ENCODE data around the gene LRRFIP2.

Gene LRRFIP2

GRCh38 chr3:37139567-37140052, 34.8 kb downstream of the LRRFIP2 start:
- no peaks in the 10 kb centered on the region for H3K36me3 ChIP-seq (ENCODE audit: control insufficient read depth, insufficient read depth, low read length)

GRCh38 chr3:37138816-37139215, 35.6 kb downstream of the LRRFIP2 start:
- H3K4me1 ChIP-seq (ENCODE audit: control insufficient read depth, insufficient read depth, low read length), result no peaks in the 10 kb centered on the region
- H3K4me3 ChIP-seq (ENCODE audit: low read depth, low read length), result no peak overlapping the region
- no peaks in the 10 kb centered on the region for H3K9me3 ChIP-seq (ENCODE audit: control insufficient read depth, insufficient read depth, low read length)
- no peaks in the 10 kb centered on the region for H3K27me3 ChIP-seq (ENCODE audit: control insufficient read depth, insufficient read depth, low read length)
- H3K9ac ChIP-seq (ENCODE audit: low read depth, low read length), result no peak overlapping the region
- no peaks in the 10 kb centered on the region for H3K36me3 ChIP-seq (ENCODE audit: control insufficient read depth, insufficient read depth, low read length)

More at GRCh38 chr3:37139567-37140052, 34.8 kb downstream of the LRRFIP2 start:
- H3K4me1 ChIP-seq (ENCODE audit: control insufficient read depth, insufficient read depth, low read length), result no peaks in the 10 kb centered on the region
- H3K9me3 ChIP-seq (ENCODE audit: control insufficient read depth, insufficient read depth, low read length), result no peaks in the 10 kb centered on the region
- no peak overlapping the region for H3K9ac ChIP-seq (ENCODE audit: low read depth, low read length)
- no peaks in the 10 kb centered on the region for H3K27me3 ChIP-seq (ENCODE audit: control insufficient read depth, insufficient read depth, low read length)
- no peak overlapping the region for H3K4me3 ChIP-seq (ENCODE audit: low read depth, low read length)

- Histone ChIP-seq H3K9me3 (ENCODE audit: control insufficient read depth, insufficient read depth, low read length) (no peaks in the 10 kb centered on the region), H3K4me3 (ENCODE audit: low read depth, low read length) (no peak overlapping the region), H3K36me3 (ENCODE audit: control insufficient read depth, insufficient read depth, low read length) (no peaks in the 10 kb centered on the region), H3K9ac (ENCODE audit: low read depth, low read length) (no peak overlapping the region), H3K4me1 (ENCODE audit: control insufficient read depth, insufficient read depth, low read length) (no peaks in the 10 kb centered on the region), H3K27me3 (ENCODE audit: control insufficient read depth, insufficient read depth, low read length) (no peaks in the 10 kb centered on the region)
Measured at GRCh38 chr3:37137516-37137915, 36.9 kb downstream of the LRRFIP2 start.

- no peaks in the 10 kb centered on the region for H3K27me3 ChIP-seq (ENCODE audit: control insufficient read depth, insufficient read depth, low read length)
- H3K9me3 ChIP-seq (ENCODE audit: control insufficient read depth, insufficient read depth, low read length), result no peaks in the 10 kb centered on the region
- no peak overlapping the region for H3K4me3 ChIP-seq (ENCODE audit: low read depth, low read length)
- no peaks in the 10 kb centered on the region for H3K36me3 ChIP-seq (ENCODE audit: control insufficient read depth, insufficient read depth, low read length)
- H3K4me1 ChIP-seq (ENCODE audit: control insufficient read depth, insufficient read depth, low read length), result peaks cover 6% of the 10 kb centered on the region
- no peak overlapping the region for H3K9ac ChIP-seq (ENCODE audit: low read depth, low read length)
Measured at GRCh38 chr3:37136067-37136466, 38.3 kb downstream of the LRRFIP2 start.

GRCh38 chr3:37135561-37135960, 38.8 kb downstream of the LRRFIP2 start:
- Histone ChIP-seq H3K9me3 (ENCODE audit: control insufficient read depth, insufficient read depth, low read length) (no peaks in the 10 kb centered on the region), H3K4me1 (ENCODE audit: control insufficient read depth, insufficient read depth, low read length) (peaks cover 7% of the 10 kb centered on the region), H3K4me3 (ENCODE audit: low read depth, low read length) (no peak overlapping the region), H3K27me3 (ENCODE audit: control insufficient read depth, insufficient read depth, low read length) (no peaks in the 10 kb centered on the region), H3K36me3 (ENCODE audit: control insufficient read depth, insufficient read depth, low read length) (no peaks in the 10 kb centered on the region), H3K9ac (ENCODE audit: low read depth, low read length) (no peak overlapping the region)

- H3K9ac ChIP-seq (ENCODE audit: low read depth, low read length), result no peak overlapping the region
Measured at GRCh38 chr3:37132334-37132733, 42.0 kb downstream of the LRRFIP2 start.

GRCh38 chr3:37131860-37132144, 42.6 kb downstream of the LRRFIP2 start:
- no peaks in the 10 kb centered on the region for H3K36me3 ChIP-seq (ENCODE audit: control insufficient read depth, insufficient read depth, low read length)
- H3K9me3 ChIP-seq (ENCODE audit: control insufficient read depth, insufficient read depth, low read length), result no peaks in the 10 kb centered on the region
- peaks cover 7% of the 10 kb centered on the region for H3K4me1 ChIP-seq (ENCODE audit: control insufficient read depth, insufficient read depth, low read length)
- no peak overlapping the region for H3K4me3 ChIP-seq (ENCODE audit: low read depth, low read length)
- H3K9ac ChIP-seq (ENCODE audit: low read depth, low read length), result no peak overlapping the region
- H3K27me3 ChIP-seq (ENCODE audit: control insufficient read depth, insufficient read depth, low read length), result no peaks in the 10 kb centered on the region

More at GRCh38 chr3:37132334-37132733, 42.0 kb downstream of the LRRFIP2 start:
- Histone ChIP-seq H3K36me3 (ENCODE audit: control insufficient read depth, insufficient read depth, low read length) (no peaks in the 10 kb centered on the region), H3K9me3 (ENCODE audit: control insufficient read depth, insufficient read depth, low read length) (no peaks in the 10 kb centered on the region), H3K4me1 (ENCODE audit: control insufficient read depth, insufficient read depth, low read length) (peaks cover 7% of the 10 kb centered on the region), H3K27me3 (ENCODE audit: control insufficient read depth, insufficient read depth, low read length) (no peaks in the 10 kb centered on the region), H3K4me3 (ENCODE audit: low read depth, low read length) (no peak overlapping the region)

- H3K36me3 ChIP-seq (ENCODE audit: control insufficient read depth, insufficient read depth, low read length), result no peaks in the 10 kb centered on the region
- H3K4me3 ChIP-seq (ENCODE audit: low read depth, low read length), result no peak overlapping the region
- H3K4me1 ChIP-seq (ENCODE audit: control insufficient read depth, insufficient read depth, low read length), result peaks cover 7% of the 10 kb centered on the region
- H3K9ac ChIP-seq (ENCODE audit: low read depth, low read length), result no peak overlapping the region
- H3K27me3 ChIP-seq (ENCODE audit: control insufficient read depth, insufficient read depth, low read length), result no peaks in the 10 kb centered on the region
- no peaks in the 10 kb centered on the region for H3K9me3 ChIP-seq (ENCODE audit: control insufficient read depth, insufficient read depth, low read length)
Measured at GRCh38 chr3:37130984-37131859, 43.2 kb downstream of the LRRFIP2 start.

GRCh38 chr3:37130448-37130847, 43.9 kb downstream of the LRRFIP2 start:
- no peak overlapping the region for H3K4me3 ChIP-seq (ENCODE audit: low read depth, low read length)
- no peaks in the 10 kb centered on the region for H3K36me3 ChIP-seq (ENCODE audit: control insufficient read depth, insufficient read depth, low read length)
- H3K27me3 ChIP-seq (ENCODE audit: control insufficient read depth, insufficient read depth, low read length), result no peaks in the 10 kb centered on the region
- H3K9ac ChIP-seq (ENCODE audit: low read depth, low read length), result no peak overlapping the region
- peaks cover 7% of the 10 kb centered on the region for H3K4me1 ChIP-seq (ENCODE audit: control insufficient read depth, insufficient read depth, low read length)
- H3K9me3 ChIP-seq (ENCODE audit: control insufficient read depth, insufficient read depth, low read length), result no peaks in the 10 kb centered on the region

GRCh38 chr3:37129871-37130270, 44.5 kb downstream of the LRRFIP2 start:
- Histone ChIP-seq H3K4me3 (ENCODE audit: low read depth, low read length) (no peak overlapping the region), H3K9ac (ENCODE audit: low read depth, low read length) (no peak overlapping the region), H3K9me3 (ENCODE audit: control insufficient read depth, insufficient read depth, low read length) (no peaks in the 10 kb centered on the region), H3K36me3 (ENCODE audit: control insufficient read depth, insufficient read depth, low read length) (no peaks in the 10 kb centered on the region), H3K27me3 (ENCODE audit: control insufficient read depth, insufficient read depth, low read length) (no peaks in the 10 kb centered on the region), H3K4me1 (ENCODE audit: control insufficient read depth, insufficient read depth, low read length) (peaks cover 7% of the 10 kb centered on the region)

GRCh38 chr3:37127340-37127739, 47.0 kb downstream of the LRRFIP2 start:
- Histone ChIP-seq H3K4me3 (ENCODE audit: low read depth, low read length) (no peak overlapping the region), H3K9ac (ENCODE audit: low read depth, low read length) (no peak overlapping the region), H3K36me3 (ENCODE audit: control insufficient read depth, insufficient read depth, low read length) (no peaks in the 10 kb centered on the region), H3K4me1 (ENCODE audit: control insufficient read depth, insufficient read depth, low read length) (peaks cover 7% of the 10 kb centered on the region), H3K9me3 (ENCODE audit: control insufficient read depth, insufficient read depth, low read length) (no peaks in the 10 kb centered on the region), H3K27me3 (ENCODE audit: control insufficient read depth, insufficient read depth, low read length) (no peaks in the 10 kb centered on the region)

GRCh38 chr3:37126856-37127255, 47.5 kb downstream of the LRRFIP2 start:
- Histone ChIP-seq H3K27me3 (ENCODE audit: control insufficient read depth, insufficient read depth, low read length) (no peaks in the 10 kb centered on the region), H3K36me3 (ENCODE audit: control insufficient read depth, insufficient read depth, low read length) (no peaks in the 10 kb centered on the region), H3K9me3 (ENCODE audit: control insufficient read depth, insufficient read depth, low read length) (no peaks in the 10 kb centered on the region), H3K9ac (ENCODE audit: low read depth, low read length) (no peak overlapping the region), H3K4me1 (ENCODE audit: control insufficient read depth, insufficient read depth, low read length) (peaks cover 7% of the 10 kb centered on the region), H3K4me3 (ENCODE audit: low read depth, low read length) (no peak overlapping the region)

Data from iPS-15b (cell line).